ENCODE measurements around the gene SPPL2C.

GRCh38 chr17:45867171-45867570 is 22.5 kb downstream of the SPPL2C start:
- no peak for TF ChIP-seq CTCF (IDR thresholded peaks at IDR 0.05)
- TF ChIP-seq EZH2phosphoT487 (IDR thresholded peaks at IDR 0.05) = no peak
